ENCODE data around the gene EHBP1L1.

Gene EHBP1L1

DNA sequence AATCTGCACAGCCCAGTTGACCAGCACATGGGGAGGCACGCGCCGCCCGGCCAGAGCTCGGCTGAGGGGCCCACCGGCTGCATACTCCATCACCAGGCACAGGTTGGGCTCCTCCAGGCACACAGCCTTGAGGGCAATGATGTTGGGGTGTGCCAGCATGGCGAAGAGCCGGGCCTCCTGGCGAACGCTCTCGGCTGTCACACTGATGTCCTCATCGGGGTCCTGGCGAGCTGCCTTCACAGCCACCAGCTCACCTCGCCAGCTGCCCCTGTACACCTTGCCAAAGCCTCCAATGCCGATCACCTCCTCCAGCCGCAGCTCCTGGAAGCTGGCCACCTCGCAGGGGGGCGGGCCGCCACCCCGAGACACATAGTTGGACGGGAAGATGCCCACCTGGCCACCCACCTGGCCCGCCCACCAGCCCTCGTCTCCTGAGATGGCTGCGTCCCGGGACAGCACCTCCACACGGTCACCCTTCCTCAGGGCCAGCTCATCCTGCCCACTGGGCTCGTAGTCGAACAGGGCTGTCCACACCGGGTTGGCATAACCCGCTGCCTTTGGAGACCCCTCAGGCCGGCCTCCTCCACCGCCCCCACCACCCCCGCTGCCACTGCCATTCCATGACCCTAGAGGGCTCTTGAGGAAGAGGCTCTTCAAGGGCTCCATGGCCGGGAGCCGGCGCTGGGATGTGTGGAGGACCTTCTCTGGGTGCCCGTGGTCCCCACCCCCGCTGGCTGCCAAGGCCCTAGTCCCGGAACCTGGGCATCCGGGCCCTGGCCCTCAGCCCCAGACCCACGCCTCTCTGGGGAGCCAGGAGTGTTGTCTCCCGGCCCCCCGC lies 37.5 kb downstream of the EHBP1L1 start:
- no peak for DNase-seq (ENCODE audit: low read depth in 2 of 2, low spot score in 1 of 2)

DNA sequence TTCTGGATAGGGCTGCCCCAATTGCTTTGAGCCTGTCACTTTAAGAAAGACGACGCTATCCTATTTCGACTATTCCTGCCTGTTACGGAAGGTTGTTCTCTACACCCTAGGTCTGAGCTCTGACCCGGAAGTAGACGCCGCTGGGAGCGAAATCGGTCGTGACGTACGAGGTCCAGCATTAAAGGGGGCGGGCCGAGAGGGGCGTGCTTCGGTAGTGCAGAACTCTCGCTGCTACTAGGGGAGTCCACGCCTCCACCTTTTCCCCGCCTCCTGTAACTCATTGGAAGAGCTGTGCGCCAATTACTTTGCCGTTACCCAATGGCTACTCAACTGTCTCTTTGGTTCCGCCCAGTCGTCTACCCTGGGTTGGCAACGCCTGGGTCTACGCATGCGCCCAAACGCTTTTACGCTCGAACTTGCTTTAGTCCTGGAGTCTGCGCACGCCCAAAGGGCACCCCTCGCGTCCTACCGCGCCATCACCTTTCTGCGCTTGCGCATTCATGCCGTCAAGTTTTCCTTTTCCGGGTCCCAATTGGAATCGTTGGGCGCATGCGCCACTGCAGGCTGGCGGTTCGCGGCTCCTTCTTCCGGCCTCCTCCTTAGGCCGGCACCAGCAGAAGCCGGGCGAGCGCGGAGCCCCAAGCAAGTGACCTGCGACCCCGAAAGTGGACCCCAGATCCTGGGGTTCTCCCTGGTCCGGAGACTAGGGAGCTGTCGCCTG lies 39.5 kb downstream of the EHBP1L1 start, which contains the start of gene PCNX3:
TSS of gene PCNX3 (plus strand) at position 548 of the 721 bp plus-strand sequence. CDS start 536 bp downstream, outside the sequence.
- peak; percentile 99 to 100 for DNase-seq (ENCODE audit: low read depth in 2 of 2, low spot score in 1 of 2)

DNA sequence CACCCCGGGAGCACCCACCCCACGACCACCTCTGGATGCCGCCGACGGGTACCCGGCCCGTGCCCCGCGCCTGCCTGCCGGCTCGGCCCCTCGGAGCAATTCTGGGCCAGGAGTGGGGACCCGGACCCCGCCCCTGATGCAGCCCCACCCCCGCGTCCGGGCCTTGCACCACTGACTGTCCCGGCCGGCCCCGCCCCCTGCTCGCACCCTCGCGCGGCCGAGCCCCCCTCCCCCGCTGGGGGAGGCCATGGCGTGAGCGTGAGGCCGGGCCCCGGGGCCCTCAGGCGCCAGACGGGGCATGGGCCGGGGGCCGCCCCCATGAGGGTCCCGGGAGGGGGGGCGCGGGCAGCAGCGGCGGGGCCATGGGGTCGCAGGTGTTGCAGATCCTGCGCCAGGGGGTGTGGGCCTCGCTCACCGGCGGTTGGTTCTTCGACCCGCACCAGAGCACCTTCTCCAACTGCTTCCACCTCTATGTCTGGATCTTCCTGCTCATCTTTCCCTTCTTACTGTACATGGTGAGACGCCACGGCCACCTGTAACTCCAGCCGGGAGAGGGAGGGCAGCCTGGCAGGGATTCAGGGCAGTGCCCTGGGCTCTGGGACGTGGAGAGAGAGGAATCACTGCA lies 40.2 kb downstream of the EHBP1L1 start:
- DNase-seq (ENCODE audit: low read depth in 2 of 2, low spot score in 1 of 2), result no peak

DNA sequence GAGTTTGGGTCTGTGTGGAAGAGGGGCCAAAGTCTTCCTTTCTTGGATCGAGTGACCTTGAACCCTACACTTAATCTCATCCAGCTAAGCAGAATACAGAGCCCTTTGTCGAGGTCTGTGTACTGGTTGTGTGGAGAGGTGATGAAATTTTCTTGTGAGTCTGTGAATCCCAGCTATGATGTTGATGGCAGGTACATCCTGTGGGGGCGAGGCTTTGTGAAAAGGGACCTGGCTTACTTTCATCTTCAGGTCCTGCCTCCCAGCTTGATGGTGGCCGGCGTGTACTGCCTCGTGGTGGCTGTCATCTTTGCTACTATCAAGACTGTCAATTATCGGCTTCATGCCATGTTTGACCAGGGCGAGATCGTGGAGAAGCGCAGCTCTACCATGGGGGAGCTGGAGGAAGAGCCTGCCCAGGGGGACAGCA lies 40.7 kb downstream of the EHBP1L1 start:
- DNase-seq (ENCODE audit: low read depth in 2 of 2, low spot score in 1 of 2), result no peak

DNA sequence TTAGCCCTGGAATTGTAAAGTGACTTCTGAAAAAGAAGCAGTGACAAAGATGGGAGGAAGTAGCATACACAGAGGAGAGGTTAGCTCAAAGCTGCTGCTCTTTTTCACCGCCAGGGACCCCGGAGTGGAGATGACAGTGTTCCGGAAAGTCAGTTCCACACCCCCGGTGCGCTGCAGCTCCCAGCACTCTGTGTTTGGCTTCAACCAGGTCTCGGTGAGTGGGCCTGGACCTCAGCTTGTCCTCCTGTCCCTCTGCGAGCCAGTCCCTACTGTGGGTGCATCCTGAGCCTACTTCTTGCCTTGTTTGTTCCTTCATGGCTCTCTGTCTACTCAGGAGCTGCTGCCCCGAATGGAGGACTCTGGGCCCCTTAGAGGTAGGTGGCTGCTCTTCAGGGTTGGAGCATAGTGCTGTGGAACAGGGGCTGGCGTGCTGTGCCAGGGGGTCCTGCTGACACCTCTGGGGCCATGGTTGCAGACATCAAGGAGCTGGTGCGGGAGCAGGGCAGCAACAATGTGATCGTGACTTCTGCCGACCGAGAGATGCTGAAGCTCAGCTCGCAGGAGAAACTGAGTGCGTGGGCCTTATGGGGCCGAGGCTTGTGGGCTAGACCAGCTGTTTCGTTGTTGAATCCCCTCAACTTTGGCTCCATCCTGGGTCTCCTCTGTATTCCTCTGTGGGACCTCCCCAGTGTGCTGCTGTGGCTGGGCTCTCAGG lies 41.4 kb downstream of the EHBP1L1 start:
- DNase-seq (ENCODE audit: low read depth in 2 of 2, low spot score in 1 of 2), result no peak

DNA sequence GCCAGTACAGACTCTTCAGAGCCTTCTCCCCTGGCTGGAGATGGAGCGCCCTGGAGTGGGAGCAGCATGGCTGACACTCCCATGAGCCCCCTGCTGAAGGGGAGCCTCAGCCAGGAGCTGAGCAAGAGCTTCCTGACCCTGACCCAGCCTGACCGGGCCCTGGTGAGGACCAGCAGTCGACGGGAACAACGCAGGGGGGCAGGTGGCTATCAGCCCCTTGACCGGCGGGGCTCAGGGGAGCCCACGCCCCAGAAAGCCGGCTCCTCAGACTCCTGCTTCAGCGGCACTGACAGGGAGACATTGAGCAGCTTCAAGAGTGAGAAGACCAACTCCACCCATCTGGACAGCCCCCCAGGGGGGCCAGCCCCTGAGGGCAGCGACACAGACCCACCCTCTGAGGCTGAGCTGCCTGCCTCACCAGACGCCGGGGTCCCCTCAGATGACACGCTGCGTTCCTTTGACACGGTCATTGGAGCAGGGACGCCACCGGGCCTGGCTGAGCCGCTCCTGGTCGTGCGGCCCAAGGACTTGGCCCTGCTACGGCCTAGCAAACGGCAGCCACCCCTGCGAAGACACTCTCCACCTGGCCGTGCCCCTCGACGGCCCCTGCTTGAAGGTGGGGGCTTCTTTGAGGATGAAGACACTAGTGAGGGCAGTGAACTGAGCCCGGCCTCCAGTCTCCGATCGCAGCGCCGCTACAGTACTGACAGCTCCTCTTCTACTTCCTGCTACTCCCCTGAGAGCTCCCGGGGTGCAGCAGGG lies 42.3 kb downstream of the EHBP1L1 start:
- DNase-seq (ENCODE audit: low read depth in 2 of 2, low spot score in 1 of 2), result no peak

DNA sequence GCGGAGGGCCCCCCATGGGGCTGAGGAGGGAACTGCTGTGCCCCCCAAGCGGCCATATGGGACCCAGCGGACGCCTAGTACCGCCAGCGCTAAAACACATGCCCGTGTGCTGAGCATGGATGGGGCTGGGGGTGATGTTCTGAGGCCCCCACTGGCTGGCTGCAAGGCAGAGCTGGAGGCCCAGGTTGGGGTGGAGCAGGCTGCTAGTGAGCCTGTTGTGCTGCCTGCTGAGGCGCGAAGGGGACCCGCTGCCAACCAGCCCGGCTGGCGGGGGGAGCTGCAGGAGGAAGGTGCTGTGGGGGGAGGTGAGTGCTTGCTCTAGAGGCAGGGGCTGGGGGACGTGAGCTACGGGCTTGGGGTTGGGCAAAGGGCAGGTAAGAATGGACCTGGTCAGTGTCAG lies 42.9 kb downstream of the EHBP1L1 start:
- DNase-seq (ENCODE audit: low read depth in 2 of 2, low spot score in 1 of 2), result no peak

DNA sequence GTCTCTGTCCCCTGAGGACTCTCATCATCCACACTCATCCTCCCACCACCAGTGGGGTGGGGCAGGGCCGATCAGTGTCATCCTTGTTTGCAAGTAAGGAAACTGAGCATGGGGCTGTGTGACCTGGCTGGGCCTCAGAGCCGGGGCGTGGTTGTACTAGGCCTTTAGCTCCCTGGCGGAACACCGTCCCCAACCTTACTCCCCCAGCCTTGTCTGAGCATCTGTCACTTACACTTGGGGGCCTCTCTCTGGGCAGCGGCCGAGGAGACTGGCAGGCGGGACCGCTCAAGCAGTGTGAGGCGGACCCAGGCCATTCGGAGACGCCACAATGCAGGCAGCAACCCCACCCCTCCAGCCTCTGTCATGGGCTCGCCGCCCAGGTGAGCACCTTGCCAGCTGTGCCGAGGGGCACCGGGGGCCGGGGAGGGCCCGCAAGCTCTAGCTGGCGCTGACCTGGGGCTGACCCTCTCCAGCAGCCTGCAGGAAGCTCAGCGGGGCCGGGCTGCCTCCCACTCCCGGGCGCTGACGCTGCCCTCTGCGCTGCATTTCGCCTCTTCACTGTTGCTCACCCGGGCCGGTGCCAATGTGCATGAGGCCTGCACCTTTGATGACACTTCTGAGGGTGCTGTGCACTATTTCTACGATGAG lies 43.6 kb downstream of the EHBP1L1 start:
- DNase-seq (ENCODE audit: low read depth in 2 of 2, low spot score in 1 of 2), result no peak

DNA sequence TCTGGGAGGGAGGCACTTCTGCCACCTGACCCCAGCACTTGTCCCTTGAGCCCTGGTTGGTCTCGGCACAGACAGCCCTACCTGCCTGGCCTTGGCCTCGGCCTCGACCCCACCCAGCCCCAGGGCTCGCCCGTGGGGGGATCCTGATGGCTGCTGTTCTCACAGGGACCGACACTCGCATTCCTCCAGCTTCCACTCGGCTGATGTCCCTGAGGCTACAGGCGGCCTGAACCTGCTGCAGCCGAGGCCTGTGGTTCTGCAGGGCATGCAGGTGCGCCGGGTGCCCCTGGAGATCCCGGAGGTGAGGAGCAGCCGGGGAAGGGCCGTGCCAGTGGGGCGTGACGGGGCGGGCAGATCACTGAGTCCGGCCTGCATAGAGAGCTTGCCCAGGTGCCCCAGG lies 44.8 kb downstream of the EHBP1L1 start:
- no peak for DNase-seq (ENCODE audit: low read depth in 2 of 2, low spot score in 1 of 2)

DNA sequence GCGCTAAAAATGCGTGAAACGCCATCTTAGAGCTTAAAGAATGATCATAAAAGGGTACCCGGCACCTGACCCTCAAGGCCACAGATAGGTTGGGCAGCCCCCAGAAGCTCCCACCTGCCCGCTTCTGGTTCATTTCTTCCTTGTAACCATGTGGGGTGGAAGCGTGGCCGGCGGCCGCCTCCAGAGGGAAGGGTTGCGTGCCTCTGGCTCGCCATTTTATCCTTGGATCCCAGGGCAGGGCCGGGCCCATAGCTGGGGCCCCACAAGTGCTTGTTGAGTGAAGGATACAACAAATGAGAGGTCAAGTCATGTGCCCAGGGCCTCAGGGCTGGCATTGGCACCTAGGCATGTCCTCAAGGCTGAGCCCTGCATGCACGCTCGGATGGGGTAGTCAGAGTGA lies 45.6 kb downstream of the EHBP1L1 start:
- DNase-seq (ENCODE audit: low read depth in 2 of 2, low spot score in 1 of 2), result no peak

DNA sequence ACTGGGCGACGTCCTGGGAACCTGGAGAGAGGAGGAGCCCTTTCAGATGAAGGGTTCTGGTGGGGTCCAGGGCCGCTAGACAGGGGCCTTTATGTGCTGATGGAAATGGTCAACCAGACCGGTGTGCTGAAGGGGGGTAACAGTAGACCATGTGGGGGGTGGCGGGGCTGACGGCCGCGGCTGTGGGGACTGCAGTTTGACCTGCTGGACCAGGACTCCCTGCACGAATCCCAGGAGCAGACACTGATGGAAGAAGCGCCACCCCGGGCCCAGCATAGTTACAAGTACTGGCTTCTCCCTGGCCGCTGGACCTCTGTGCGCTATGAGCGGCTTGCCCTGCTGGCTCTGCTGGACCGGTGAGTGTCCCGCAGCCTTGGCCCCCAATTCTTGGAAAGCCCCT lies 46.2 kb downstream of the EHBP1L1 start:
- DNase-seq (ENCODE audit: low read depth in 2 of 2, low spot score in 1 of 2), result no peak

DNA sequence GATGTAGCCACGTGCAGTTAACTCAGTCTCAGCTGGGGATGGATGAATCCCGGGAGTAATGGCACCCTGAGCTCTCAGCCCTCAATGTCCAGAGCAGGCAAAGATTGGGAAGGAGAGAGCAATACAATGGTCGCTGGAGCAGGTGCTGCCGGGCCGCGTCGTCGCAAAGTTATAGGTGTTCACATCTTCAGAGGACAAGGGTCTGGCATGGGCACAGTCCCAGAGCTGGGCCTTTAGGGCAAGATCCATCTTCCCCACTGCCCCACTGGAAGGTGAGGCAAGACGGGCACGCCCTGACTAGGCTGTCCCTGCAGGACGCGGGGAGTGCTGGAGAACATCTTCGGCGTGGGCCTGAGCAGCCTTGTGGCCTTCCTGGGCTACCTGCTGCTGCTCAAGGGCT lies 47.3 kb downstream of the EHBP1L1 start:
- no peak for DNase-seq (ENCODE audit: low read depth in 2 of 2, low spot score in 1 of 2)

DNA sequence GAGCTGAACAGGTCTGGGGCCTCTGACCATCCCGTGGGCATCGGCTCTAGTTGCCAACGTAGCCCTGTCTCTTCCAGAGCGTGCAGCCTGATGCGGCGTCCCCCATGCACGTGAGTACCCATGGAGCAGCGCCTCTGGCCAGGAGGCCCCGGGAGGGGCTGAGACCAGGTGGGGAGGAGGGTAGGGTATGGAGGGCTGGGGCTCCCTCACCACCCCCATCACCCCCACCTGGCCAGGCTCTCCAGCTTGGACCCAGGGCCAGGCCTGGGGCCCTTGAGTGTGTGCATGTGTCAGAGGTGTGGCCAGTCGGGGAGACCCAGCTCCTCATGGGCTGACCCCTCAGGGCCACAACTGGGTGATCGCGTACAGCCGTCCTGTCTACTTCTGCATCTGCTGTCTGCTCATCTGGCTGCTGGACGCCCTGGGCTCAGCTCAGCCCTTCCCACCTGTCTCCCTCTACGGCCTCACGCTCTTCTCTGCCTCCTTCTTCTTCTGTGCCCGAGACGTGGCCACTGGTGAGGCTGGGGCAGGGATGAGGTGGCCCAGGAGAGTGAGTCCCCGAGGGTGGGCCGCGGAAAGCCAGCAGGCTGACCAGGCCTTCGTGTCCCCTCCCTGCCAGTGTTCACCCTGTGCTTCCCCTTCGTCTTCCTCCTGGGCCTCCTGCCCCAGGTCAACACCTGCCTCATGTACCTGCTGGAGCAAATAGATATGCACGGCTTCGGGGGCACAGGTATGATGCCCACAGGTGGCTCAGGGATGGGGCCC lies 48.2 kb downstream of the EHBP1L1 start:
- no peak for DNase-seq (ENCODE audit: low read depth in 2 of 2, low spot score in 1 of 2)

DNA sequence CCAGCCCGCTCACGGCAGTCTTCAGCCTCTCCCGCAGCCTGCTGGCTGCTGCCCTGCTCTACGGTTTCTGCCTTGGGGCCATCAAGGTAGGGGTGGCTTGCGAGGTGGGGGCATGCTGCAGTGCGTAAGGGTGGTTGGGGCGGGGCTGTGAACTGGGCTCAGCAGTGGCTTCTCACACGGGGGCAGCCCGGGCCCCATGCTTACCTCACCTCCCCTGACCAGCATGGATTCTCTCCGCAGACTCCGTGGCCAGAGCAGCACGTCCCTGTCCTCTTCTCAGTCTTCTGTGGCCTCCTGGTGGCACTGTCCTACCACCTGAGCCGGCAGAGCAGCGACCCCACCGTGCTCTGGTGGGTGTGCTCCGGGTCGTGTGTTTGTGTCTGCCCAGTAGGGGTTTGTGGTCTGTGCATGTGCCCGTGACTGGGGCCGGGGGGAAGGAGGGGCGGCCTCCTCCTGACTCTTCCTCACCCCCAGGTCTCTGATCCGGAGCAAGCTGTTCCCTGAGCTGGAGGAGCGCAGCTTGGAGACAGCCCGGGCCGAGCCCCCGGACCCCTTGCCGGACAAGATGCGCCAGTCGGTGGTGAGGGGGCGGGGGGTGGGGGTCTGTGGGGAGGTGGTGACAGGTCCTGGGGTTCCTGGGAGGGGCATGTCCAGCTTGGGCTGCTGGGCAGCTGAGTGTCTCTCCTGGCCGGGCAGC lies 49.2 kb downstream of the EHBP1L1 start:
- DNase-seq (ENCODE audit: low read depth in 2 of 2, low spot score in 1 of 2), result no peak

DNA sequence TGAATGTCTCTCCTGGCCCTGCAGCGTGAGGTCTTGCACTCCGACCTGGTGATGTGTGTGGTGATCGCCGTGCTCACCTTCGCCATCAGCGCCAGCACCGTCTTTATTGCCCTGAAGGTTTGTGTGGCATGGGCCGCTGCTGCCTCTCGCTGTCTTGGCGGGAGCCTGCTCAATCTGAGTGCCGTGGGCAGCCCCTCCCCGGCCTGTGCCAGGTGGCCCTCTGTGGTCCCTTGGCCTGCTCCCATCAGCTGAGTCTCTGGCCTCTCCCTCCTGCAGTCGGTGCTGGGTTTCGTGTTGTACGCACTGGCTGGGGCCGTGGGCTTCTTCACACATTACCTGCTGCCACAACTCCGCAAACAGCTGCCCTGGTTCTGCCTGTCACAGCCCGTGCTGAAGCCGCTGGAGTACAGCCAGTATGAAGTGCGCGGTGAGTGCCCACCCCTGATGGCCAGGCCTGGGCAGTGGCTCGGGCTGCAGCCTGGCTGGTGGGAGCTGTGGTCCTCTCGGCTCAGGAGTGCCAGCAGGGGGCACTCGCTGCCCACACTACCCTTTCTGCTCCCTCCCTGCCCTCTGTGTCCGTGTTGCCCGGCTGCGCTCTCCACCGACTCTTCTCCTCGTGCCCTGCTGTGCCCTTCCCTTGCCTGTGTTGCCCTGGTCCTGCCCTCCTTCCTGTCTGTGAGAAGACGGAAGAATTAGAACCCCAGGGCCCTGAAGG lies 49.9 kb downstream of the EHBP1L1 start:
- no peak for DNase-seq (ENCODE audit: low read depth in 2 of 2, low spot score in 1 of 2)

DNA sequence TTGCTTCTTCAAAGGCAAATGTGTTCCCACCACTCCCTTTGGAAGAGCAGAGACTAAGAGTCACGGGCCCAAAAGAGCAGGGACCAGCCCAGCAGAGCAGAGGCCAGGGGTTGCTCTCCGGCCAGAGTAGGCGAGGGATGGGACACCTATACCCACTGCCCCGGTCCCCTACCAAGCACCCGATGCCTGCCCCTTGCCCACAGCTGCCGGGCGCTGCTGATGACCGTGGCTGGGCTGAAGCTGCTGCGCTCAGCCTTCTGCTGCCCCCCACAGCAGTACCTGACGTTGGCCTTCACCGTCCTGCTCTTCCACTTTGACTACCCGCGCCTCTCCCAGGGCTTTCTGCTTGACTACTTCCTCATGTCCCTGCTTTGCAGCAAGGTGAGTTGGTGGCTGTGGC lies 51.3 kb downstream of the EHBP1L1 start:
- DNase-seq (ENCODE audit: low read depth in 2 of 2, low spot score in 1 of 2), result no peak

DNA sequence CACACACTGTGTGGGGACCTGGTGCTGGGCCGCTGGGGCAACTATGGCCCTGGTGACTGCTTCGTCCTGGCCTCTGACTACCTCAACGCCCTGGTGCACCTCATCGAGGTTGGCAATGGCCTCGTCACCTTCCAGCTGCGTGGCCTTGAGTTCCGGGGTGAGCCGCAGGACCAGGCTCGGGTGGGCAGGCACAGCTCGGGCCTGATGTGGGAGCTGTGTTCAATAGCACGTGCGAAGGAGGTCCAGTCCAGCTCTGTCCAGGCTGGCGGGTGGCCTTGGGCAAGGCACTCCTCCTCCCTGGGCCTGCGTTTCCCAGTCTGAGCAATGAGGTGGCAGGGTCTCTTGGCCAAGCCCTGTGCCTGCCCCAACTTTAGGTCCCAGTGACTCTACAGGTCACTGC lies 53.7 kb downstream of the EHBP1L1 start:
- DNase-seq (ENCODE audit: low read depth in 2 of 2, low spot score in 1 of 2), result no peak

DNA sequence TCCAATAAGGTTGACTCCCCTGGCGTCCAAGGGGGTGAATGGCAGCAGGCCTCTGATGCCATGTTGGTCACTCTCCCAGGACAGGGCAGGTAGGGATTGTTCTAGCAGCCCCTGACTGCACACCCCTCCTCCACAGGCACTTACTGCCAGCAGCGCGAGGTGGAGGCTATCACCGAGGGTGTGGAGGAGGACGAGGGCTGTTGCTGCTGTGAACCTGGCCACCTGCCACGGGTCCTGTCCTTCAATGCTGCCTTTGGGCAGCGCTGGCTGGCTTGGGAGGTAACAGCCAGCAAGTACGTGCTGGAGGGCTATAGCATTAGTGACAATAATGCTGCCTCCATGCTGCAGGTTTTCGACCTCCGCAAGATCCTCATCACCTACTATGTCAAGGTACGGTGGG lies 54.4 kb downstream of the EHBP1L1 start:
- no peak for DNase-seq (ENCODE audit: low read depth in 2 of 2, low spot score in 1 of 2)
